Kidney epithelial cell (primary cell): ENCODE measurements around the gene SETD3. TPM values are rescaled to one million over a fixed set of nuclear protein-coding genes. Genes with fewer than 3 reads are reported as not detected.

Experiments used
- DNase-seq: peaks from one replicate; pipeline ENCODE4 v3.0.0-alpha.2; 2010; ENCODE audit warnings: low read depth
- H3K27me3 ChIP-seq: 2 replicates; pipeline ENCODE4 v1.6.0; 2011; ENCODE audit warnings: low read length; ENCODE audit not compliant: control insufficient read depth, insufficient read depth
- H3K36me3 ChIP-seq: 2 replicates; pipeline ENCODE4 v1.5.1; 2011; ENCODE audit warnings: low read length; ENCODE audit not compliant: control insufficient read depth, insufficient read depth
- H3K4me3 ChIP-seq: 2 replicates; pipeline ENCODE4 v1.5.1; 2011; ENCODE audit warnings: low read depth, mild to moderate bottlenecking, control low read depth, low read length
- CTCF ChIP-seq: IDR thresholded peaks from 2 replicates; pipeline ENCODE4 v1.5.1; 2011; ENCODE audit warnings: mild to moderate bottlenecking, moderate library complexity, low read length, control low read depth, inconsistent platforms; ENCODE audit not compliant: insufficient read depth, poor library complexity, severe bottlenecking
- total RNA-seq: library from RNA; depleted of rRNA; stranded (reverse); fragments of >200 nt; gene quantifications from 2 replicates; pipeline ENCODE4 v1.2.3, GENCODE V29; 2015

The SETD3 gene
- total RNA-seq, 1 donor from 2014 or later = 54.7 TPM

- TF ChIP-seq CTCF = no peak
- Histone ChIP-seq H3K36me3 (no peaks in the 10 kb centered on the region), H3K27me3 (no peaks in the 10 kb centered on the region), H3K4me3 (no peak overlapping the region)
- peak; percentile 55 for DNase-seq
Measured at GRCh38 chr14:99395909-99396530, 84.6 kb downstream of the SETD3 start.

- Histone ChIP-seq H3K27me3 (no peaks in the 10 kb centered on the region), H3K36me3 (no peaks in the 10 kb centered on the region), H3K4me3 (no peak overlapping the region)
- DNase-seq = no peak
- TF ChIP-seq CTCF = no peak
Measured at GRCh38 chr14:99394602-99395156, 86.0 kb downstream of the SETD3 start.

- no peaks in the 10 kb centered on the region for H3K27me3 ChIP-seq
- DNase-seq = no peak
Measured at GRCh38 chr14:99393059-99393655, 87.5 kb downstream of the SETD3 start.

GRCh38 chr14:99391671-99392070 lies 89.0 kb downstream of the SETD3 start:
- TF ChIP-seq CTCF = no peak
- Histone ChIP-seq H3K4me3 (no peak overlapping the region), H3K27me3 (no peaks in the 10 kb centered on the region), H3K36me3 (no peaks in the 10 kb centered on the region)
- no peak for DNase-seq

More at GRCh38 chr14:99393059-99393655, 87.5 kb downstream of the SETD3 start:
- Histone ChIP-seq H3K4me3 (no peak overlapping the region), H3K36me3 (no peaks in the 10 kb centered on the region)
- TF ChIP-seq CTCF = peak; percentile 89

GRCh38 chr14:99389174-99389826 lies 91.4 kb downstream of the SETD3 start:
- DNase-seq = no peak
- Histone ChIP-seq H3K27me3 (peaks cover 8% of the 10 kb centered on the region), H3K36me3 (no peaks in the 10 kb centered on the region), H3K4me3 (no peak overlapping the region)
- TF ChIP-seq CTCF = peak; percentile 93
